Chondrocyte (in vitro differentiated cells): ENCODE results near the gene MPC1. TPM values are rescaled to one million over a fixed set of nuclear protein-coding genes. Genes with fewer than 3 reads are reported as not detected.

ENCODE experiments used
- DNase-seq: peaks from one replicate; pipeline ENCODE4 v3.0.0; 2021; ENCODE audit warnings: mixed read lengths, low spot score
- H3K27ac Mint-ChIP-seq: one replicate; pipeline ENCODE4 v1.8.0; 2021; ENCODE audit warnings: mild to moderate bottlenecking, moderate library complexity, mixed read lengths; ENCODE audit not compliant: unreplicated experiment
- H3K27me3 Mint-ChIP-seq: 2 replicates; pipeline ENCODE4 v1.8.0; 2021; ENCODE audit warnings: low read depth, mixed read lengths
- H3K36me3 Mint-ChIP-seq: 2 replicates; pipeline ENCODE4 v1.8.0; 2021; ENCODE audit warnings: low read depth, mixed read lengths
- H3K4me1 Mint-ChIP-seq: 2 replicates; pipeline ENCODE4 v1.8.0; 2021; ENCODE audit warnings: low read depth, mild to moderate bottlenecking, mixed read lengths
- H3K4me3 Mint-ChIP-seq: one replicate; pipeline ENCODE4 v1.8.0; 2021; ENCODE audit warnings: mild to moderate bottlenecking, moderate library complexity, mixed read lengths; ENCODE audit not compliant: unreplicated experiment
- H3K9me3 Mint-ChIP-seq: 2 replicates; pipeline ENCODE4 v1.8.0; 2021; ENCODE audit warnings: low read depth, mixed read lengths
- CTCF ChIP-seq: fragments of 200-600 bp; sonication (generic); IDR thresholded peaks from 2 replicates; pipeline ENCODE4 v1.5.0; 2021; ENCODE audit warnings: antibody characterized with exemption, mild to moderate bottlenecking, moderate library complexity
- total RNA-seq: library from RNA; stranded (reverse); gene quantifications from 3 replicates; pipeline ENCODE4 v1.2.1, GENCODE V29; 2021

Gene MPC1
- total RNA-seq, 1 donor from 2014 or later = 30.1 TPM

- Mint-ChIP-seq H3K4me1 (peaks cover 8% of the 10 kb centered on the region), H3K4me3 (no peak overlapping the region), H3K27ac (no peak overlapping the region), H3K27me3 (peaks cover 25% of the 10 kb centered on the region), H3K9me3 (no peaks in the 10 kb centered on the region), H3K36me3 (no peaks in the 10 kb centered on the region)
- no peak for TF ChIP-seq CTCF
- DNase-seq = no peak
Measured at GRCh38 chr6:166398348-166398747, 15.6 kb upstream of the MPC1 start.

DNA sequence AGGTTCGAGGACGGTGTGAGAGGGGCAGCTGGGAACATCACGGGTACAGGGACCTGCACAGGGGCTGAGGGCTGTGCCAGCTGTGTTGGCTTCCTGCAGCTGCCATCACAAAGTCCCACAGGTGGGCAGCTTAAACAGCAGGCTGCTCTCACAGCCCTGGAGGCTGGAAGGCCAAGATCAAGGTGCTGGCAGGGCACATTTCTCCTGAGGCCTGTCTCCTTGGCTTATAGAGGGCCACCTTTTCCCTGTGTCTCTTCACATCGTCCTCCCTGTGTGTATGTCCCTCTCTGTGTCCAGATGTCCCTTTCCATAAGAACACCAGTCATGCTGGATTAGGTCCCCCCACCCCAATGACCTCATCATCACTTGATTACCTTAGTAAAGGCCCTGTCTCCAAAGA lies 15.1 kb upstream of the MPC1 start:
- H3K9me3 Mint-ChIP-seq = no peaks in the 10 kb centered on the region
- peaks cover 5% of the 10 kb centered on the region for H3K4me1 Mint-ChIP-seq
- no peaks in the 10 kb centered on the region for H3K36me3 Mint-ChIP-seq
- no peak overlapping the region for H3K27ac Mint-ChIP-seq
- DNase-seq = no peak
- TF ChIP-seq CTCF = no peak
- H3K4me3 Mint-ChIP-seq = no peak overlapping the region
- H3K27me3 Mint-ChIP-seq = peaks cover 25% of the 10 kb centered on the region

GRCh38 chr6:166395778-166396177 lies 13.0 kb upstream of the MPC1 start:
- H3K9me3 Mint-ChIP-seq = no peaks in the 10 kb centered on the region
- no peaks in the 10 kb centered on the region for H3K36me3 Mint-ChIP-seq
- H3K27ac Mint-ChIP-seq = no peak overlapping the region
- no peak overlapping the region for H3K4me3 Mint-ChIP-seq
- no peak for DNase-seq
- no peak for TF ChIP-seq CTCF
- peaks cover 28% of the 10 kb centered on the region for H3K27me3 Mint-ChIP-seq
- no peaks in the 10 kb centered on the region for H3K4me1 Mint-ChIP-seq

- no peaks in the 10 kb centered on the region for H3K4me1 Mint-ChIP-seq
- H3K9me3 Mint-ChIP-seq = no peaks in the 10 kb centered on the region
- no peaks in the 10 kb centered on the region for H3K36me3 Mint-ChIP-seq
- no peak for TF ChIP-seq CTCF
- H3K27ac Mint-ChIP-seq = no peak overlapping the region
- H3K27me3 Mint-ChIP-seq = peaks cover 31% of the 10 kb centered on the region
- no peak for DNase-seq
- no peak overlapping the region for H3K4me3 Mint-ChIP-seq
Measured at GRCh38 chr6:166395351-166395750, 12.6 kb upstream of the MPC1 start.

GRCh38 chr6:166394036-166394892 lies 11.5 kb upstream of the MPC1 start:
- Mint-ChIP-seq H3K36me3 (no peaks in the 10 kb centered on the region), H3K27ac (no peak overlapping the region), H3K9me3 (no peaks in the 10 kb centered on the region), H3K4me1 (no peaks in the 10 kb centered on the region), H3K4me3 (no peak overlapping the region), H3K27me3 (peaks cover 31% of the 10 kb centered on the region)
- TF ChIP-seq CTCF = no peak
- no peak for DNase-seq
